ENCODE results near the gene FKBP5. TPM values are rescaled to one million over a fixed set of nuclear protein-coding genes. Genes with fewer than 3 reads are reported as not detected.
A peak's percentile ranks its signal among the peaks of the same experiment; 100 is the strongest.

FKBP5 gene
- total and polyA plus RNA-seq, 9 of the 15 experiments (the other 6 are each of a cell fraction or from before 2014, with no cell fraction given): 32.7 to 151 (median 75.0) TPM

- TF ChIP-seq ZNF280B (CRISPR knock-in tag; IDR thresholded peaks at IDR 0.05) (no peak), TBL1XR1 (IDR thresholded peaks at IDR 0.05; ENCODE audit: low read length in 2 of 2) (no peak)
Measured at GRCh38 chr6:35711731-35712130, 23.0 kb upstream of the FKBP5 start (continued).

DNA sequence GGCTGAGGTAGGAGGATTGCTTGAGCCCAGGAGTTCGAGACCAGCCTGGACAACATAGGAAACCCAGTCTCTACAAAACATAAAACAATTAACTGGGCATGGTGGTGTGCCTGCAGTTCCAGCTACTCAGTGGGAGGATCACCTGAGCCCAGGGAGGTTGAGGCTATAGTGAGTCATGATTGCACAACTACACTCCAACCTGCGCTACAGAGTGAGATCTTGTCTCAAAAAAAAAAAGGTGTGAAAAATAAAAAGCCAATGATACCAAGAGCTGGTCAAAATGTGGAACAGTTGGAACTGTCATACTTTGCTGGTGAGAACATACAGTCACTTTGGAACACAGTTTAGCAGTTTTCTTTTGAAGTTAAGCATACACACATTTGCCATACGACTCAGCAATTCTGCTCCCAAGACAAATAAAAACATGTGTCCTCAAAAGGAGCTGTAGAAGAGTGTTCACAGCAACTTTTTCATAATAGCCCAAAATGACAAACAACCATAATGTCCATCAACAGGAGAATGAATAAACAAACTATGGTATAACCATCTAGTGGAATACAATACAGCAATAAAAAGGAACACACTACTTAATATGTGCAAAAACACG is 21.6 kb upstream of the FKBP5 start:
- BruUV-seq (replicated peaks): no TSS peak
- no peak overlapping the region for H3K27ac ChIP-seq (ENCODE audit: extremely low read depth, low read depth, low read length)
- no peaks in the 10 kb centered on the region for H3K36me3 ChIP-seq (ENCODE audit: control insufficient read depth, insufficient read depth, low read length)
- H4K20me1 ChIP-seq (replicated peaks; ENCODE audit: control insufficient read depth, insufficient read depth, low read length): no peaks in the 10 kb centered on the region
- 28% methylated on average over 4 of the region's 4 CpGs for WGBS (ENCODE audit: insufficient coverage, low coverage, missing lambda C conversion rate)
- no peaks in the 10 kb centered on the region for H3K9me1 ChIP-seq (ENCODE audit: control insufficient read depth, insufficient read depth, low read length)
- ChIA-PET POLR2A (interaction anchor here (0.5 to 1.4 kb wide), 3 partner anchors 17 to 414 kb away, joined by 3 to 4 read pairs (median 4); no protein-coding TSS in a partner anchor), CTCF (ENCODE audit: low intra/inter-chr PET ratio) (interaction anchor here (0.7 kb wide), 1 partner anchor 336 kb away, joined by 3 read pairs; no protein-coding TSS in a partner anchor)
- H3K79me2 ChIP-seq (ENCODE audit: control insufficient read depth, insufficient read depth, low read length): no peaks in the 10 kb centered on the region
- no peaks in the 10 kb centered on the region for H3K9me3 ChIP-seq (replicated peaks; ENCODE audit: control insufficient read depth, insufficient read depth, low read depth, low read length)
- DNase-seq (ENCODE audit: extremely low read depth in 1 of 4, low spot score in 3 of 4) (no peak), ATAC-seq (peak; percentile 44; the same call in 1 of the 3 replicates), FAIRE-seq (no peak)
- no peaks in the 10 kb centered on the region for H3K27me3 ChIP-seq (ENCODE audit: control insufficient read depth in 2 of 2, insufficient read depth in 2 of 2, low read length in 2 of 2)
- no peak overlapping the region for H2AFZ ChIP-seq (ENCODE audit: low read depth, low read length)
- intact Hi-C loops (cut with micrococcal nuclease): no loop called here
- H3K9ac ChIP-seq (ENCODE audit: insufficient read depth in 1 of 2, low read depth in 2 of 2, low read length in 2 of 2): peak overlapping the region in 1 of 2 experiments; percentile 38; a peak in 1 of 4 replicates
- H3K4me1 ChIP-seq (replicated peaks in 1 of 2; ENCODE audit: control insufficient read depth in 2 of 2, insufficient read depth in 2 of 2, low read length in 2 of 2): peaks cover 5 to 6% of the 10 kb centered on the region in 2 experiments; a peak in 3 of 5 replicates
- H3K4me3 ChIP-seq: no peak overlapping the region
- H3K4me2 ChIP-seq (ENCODE audit: insufficient read depth, low read length): no peak overlapping the region
- in situ Hi-C loops (cut with MboI): no loop called here
- TF ChIP-seq FOSL1 (tag; conservative IDR thresholded peaks at IDR 0.05) (peak; percentile 32; the same call in 1 of the 2 replicates), HES1 (IDR thresholded peaks at IDR 0.05; ENCODE audit: low read depth) (no peak), ELF2 (CRISPR knock-in tag; IDR thresholded peaks at IDR 0.05) (no peak), ARID2 (IDR thresholded peaks at IDR 0.05) (no peak), BCL6 (CRISPR knock-in tag; IDR thresholded peaks at IDR 0.05) (no peak), EWSR1 (IDR thresholded peaks at IDR 0.05; ENCODE audit: borderline replicate concordance, low read depth, partially characterized antibody) (no peak), MCM7 (IDR thresholded peaks at IDR 0.05) (no peak), SETDB1 (IDR thresholded peaks at IDR 0.05; ENCODE audit: low read length) (no peak), ZC3H8 (IDR thresholded peaks at IDR 0.05) (no peak), ZBTB33 (CRISPR knock-in tag; IDR thresholded peaks at IDR 0.05) (no peak)
- TF ChIP-seq, protein P1, sequence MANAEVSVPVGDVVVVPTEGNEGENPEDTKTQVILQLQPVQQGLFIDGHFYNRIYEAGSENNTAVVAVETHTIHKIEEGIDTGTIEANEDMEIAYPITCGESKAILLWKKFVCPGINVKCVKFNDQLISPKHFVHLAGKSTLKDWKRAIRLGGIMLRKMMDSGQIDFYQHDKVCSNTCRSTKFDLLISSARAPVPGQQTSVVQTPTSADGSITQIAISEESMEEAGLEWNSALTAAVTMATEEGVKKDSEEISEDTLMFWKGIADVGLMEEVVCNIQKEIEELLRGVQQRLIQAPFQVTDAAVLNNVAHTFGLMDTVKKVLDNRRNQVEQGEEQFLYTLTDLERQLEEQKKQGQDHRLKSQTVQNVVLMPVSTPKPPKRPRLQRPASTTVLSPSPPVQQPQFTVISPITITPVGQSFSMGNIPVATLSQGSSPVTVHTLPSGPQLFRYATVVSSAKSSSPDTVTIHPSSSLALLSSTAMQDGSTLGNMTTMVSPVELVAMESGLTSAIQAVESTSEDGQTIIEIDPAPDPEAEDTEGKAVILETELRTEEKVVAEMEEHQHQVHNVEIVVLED (CRISPR knock-in tag; IDR thresholded peaks at IDR 0.05): no peak
